Keratinocyte (primary cell): ENCODE results near the gene CNGA2.

Experiments used
- CTCF ChIP-seq, 3 experiments: IDR thresholded peaks in 1 of 3; conservative IDR thresholded peaks in 1 of 3; optimal IDR thresholded peaks in 1 of 3; 2 replicates in 2 of 3; 3 replicates in 1 of 3; pipeline versions ENCODE3 to v1.5.1; 2011; ENCODE audit warnings: low read length in 3 of 3, mild to moderate bottlenecking in 3 of 3, moderate library complexity in 2 of 3, control low read depth in 1 of 3, inconsistent platforms in 1 of 3; ENCODE audit not compliant: insufficient read depth in 2 of 3; ENCODE audit errors: extremely low read depth in 1 of 3
- EZH2 ChIP-seq: IDR thresholded peaks from one replicate; pipeline ENCODE4 v1.6.1; 2012; ENCODE audit warnings: inconsistent platforms, mild to moderate bottlenecking, low read length, moderate library complexity

- TF ChIP-seq CTCF (optimal IDR thresholded peaks at IDR 0.05 in 1 of 3, IDR thresholded peaks at IDR 0.05 in 1 of 3, conservative IDR thresholded peaks at IDR 0.05 in 1 of 3; ENCODE audit: extremely low read depth in 1 of 3, insufficient read depth in 2 of 3, low read length in 3 of 3): no peak
- no peak for TF ChIP-seq EZH2
Observed at GRCh38 chrX:151699746-151700145, 34.8 kb upstream of the CNGA2 start.
